SK-N-SH treated with all-trans-retinoic acid at 6 μM for 48 hours (cell line): ENCODE measurements around the gene STMN1.

Experiments used
- BACH2 ChIP-seq: fragments of 250-450 bp; sonication (Bioruptor Pico); IDR thresholded peaks from 2 replicates; pipeline ENCODE4 v1.9.0; 2021; ENCODE audit warnings: mild to moderate bottlenecking, borderline replicate concordance
- CSDC2 ChIP-seq: fragments of 250-450 bp; sonication (Bioruptor Pico); IDR thresholded peaks from 2 replicates; pipeline ENCODE4 v1.5.0; 2020; ENCODE audit warnings: mild to moderate bottlenecking, moderate library complexity
- ESRRG ChIP-seq: fragments of 250-450 bp; sonication (Bioruptor Pico); IDR thresholded peaks from 2 replicates; pipeline ENCODE4 v1.6.1; 2021; ENCODE audit warnings: mild to moderate bottlenecking
- OSR1 ChIP-seq: fragments of 250-450 bp; sonication (Bioruptor Pico); IDR thresholded peaks from 2 replicates; pipeline ENCODE4 v1.8.0; 2022; ENCODE audit warnings: moderate library complexity, mild to moderate bottlenecking, inconsistent platforms
- SNAI2 ChIP-seq: fragments of 250-450 bp; sonication (Bioruptor Pico); IDR thresholded peaks from 2 replicates; pipeline ENCODE4 v1.5.0; 2020; ENCODE audit warnings: mild to moderate bottlenecking, moderate library complexity
- ZC3H10 ChIP-seq: fragments of 250-450 bp; sonication (Bioruptor Pico); IDR thresholded peaks from 2 replicates; pipeline ENCODE4 v1.5.1; 2021; ENCODE audit warnings: mild to moderate bottlenecking, moderate library complexity
- ZNF565 ChIP-seq: fragments of 450-650 bp; formaldehyde crosslinking; conservative IDR thresholded peaks from 2 replicates; pipeline ENCODE4 v1.5.0; 2020; ENCODE audit warnings: low read depth, mild to moderate bottlenecking, moderate library complexity
- ZNF70 ChIP-seq: fragments of 450-650 bp; formaldehyde crosslinking; IDR thresholded peaks from 2 replicates; pipeline ENCODE4 v1.5.0; 2020; ENCODE audit warnings: mild to moderate bottlenecking, moderate library complexity

DNA sequence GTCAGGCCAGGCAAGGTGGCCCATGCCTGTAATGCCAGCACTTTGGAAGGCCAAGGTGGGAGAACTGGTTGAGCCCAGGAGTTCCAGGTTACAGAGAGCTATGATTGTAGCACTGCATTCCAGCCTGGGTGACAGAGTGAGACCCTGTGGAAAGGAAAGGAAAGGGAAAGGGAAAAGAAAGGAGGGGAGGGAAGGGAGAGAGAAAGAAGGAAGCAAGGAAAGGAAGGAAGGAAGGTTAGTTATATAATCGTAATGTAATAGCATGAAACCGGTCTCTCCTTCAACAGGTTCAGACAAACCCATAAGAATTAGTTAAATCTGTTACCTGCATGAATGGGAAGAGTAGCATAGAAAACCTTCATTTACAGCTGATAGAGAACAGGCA lies 29.5 kb downstream of the STMN1 start:
- TF ChIP-seq ZNF565 (CRISPR knock-in tag) (no peak), SNAI2 (CRISPR knock-in tag) (no peak), BACH2 (CRISPR knock-in tag) (no peak), ZNF70 (CRISPR knock-in tag) (no peak), OSR1 (CRISPR knock-in tag) (no peak), ZC3H10 (CRISPR knock-in tag) (no peak), ESRRG (CRISPR knock-in tag) (no peak), CSDC2 (CRISPR knock-in tag) (no peak)
